Spleen (tissue), 11 donors: ENCODE measurements around the gene HAAO. TPM values are rescaled to one million over a fixed set of nuclear protein-coding genes. Genes with fewer than 3 reads are reported as not detected.

Experiments used
- DNase-seq: peaks from one replicate; pipeline ENCODE4 v3.0.0-alpha.2; 2020
- H3K27ac ChIP-seq, 8 donors: fragments of 200-600 bp; sonication (generic) in 7 of 8; 1 replicate in 4 of 8; 2 replicates in 4 of 8; pipeline versions ENCODE4 v1.5.0 to v1.8.0; 2016 to 2021; ENCODE audit warnings: inconsistent platforms in 4 of 8, mild to moderate bottlenecking in 4 of 8, moderate library complexity in 1 of 8
- H3K27me3 ChIP-seq, 7 donors: fragments of 200-600 bp; sonication (generic) in 6 of 7; replicated peaks in 1 of 7; 1 replicate in 4 of 7; 2 replicates in 3 of 7; pipeline versions ENCODE4 v1.5.0 to v1.8.0; 2016 to 2021; ENCODE audit warnings: inconsistent platforms in 3 of 7, mild to moderate bottlenecking in 1 of 7
- H3K36me3 ChIP-seq, 6 donors: fragments of 200-600 bp; sonication (generic) in 5 of 6; 1 replicate in 4 of 6; 2 replicates in 2 of 6; pipeline versions ENCODE4 v1.5.0 to v1.8.0; 2016 to 2021; ENCODE audit warnings: inconsistent platforms in 2 of 6
- H3K4me1 ChIP-seq, 6 donors: fragments of 200-600 bp; sonication (generic) in 5 of 6; 1 replicate in 3 of 6; 2 replicates in 3 of 6; pipeline versions ENCODE4 v1.5.0 to v1.8.0; 2016 to 2021; ENCODE audit warnings: inconsistent platforms in 3 of 6
- H3K4me3 ChIP-seq, 8 donors: fragments of 200-600 bp; sonication (generic) in 7 of 8; 1 replicate in 4 of 8; 2 replicates in 4 of 8; pipeline versions ENCODE4 v1.5.0 to v1.8.0; 2016 to 2021; ENCODE audit warnings: inconsistent platforms in 4 of 8, mild to moderate bottlenecking in 4 of 8, moderate library complexity in 2 of 8
- H3K9me3 ChIP-seq, 8 donors: fragments of 200-600 bp; sonication (generic) in 7 of 8; 1 replicate in 4 of 8; 2 replicates in 4 of 8; pipeline versions ENCODE4 v1.5.0 to v1.8.0; 2016 to 2021; ENCODE audit warnings: inconsistent platforms in 4 of 8
- CTCF ChIP-seq, 11 experiments: fragments of 200-600 bp in 7 of 11; fragments of 450-650 bp in 4 of 11; sonication (generic) in 4 of 11; IDR thresholded peaks in 8 of 11; conservative IDR thresholded peaks in 3 of 11; 1 replicate in 7 of 11; 2 replicates in 4 of 11; pipeline versions ENCODE4 v1.4.0 to v1.8.0; 2016 to 2021; ENCODE audit warnings: antibody characterized with exemption in 11 of 11, inconsistent platforms in 4 of 11, mild to moderate bottlenecking in 1 of 11
- POLR2A ChIP-seq, 3 donors: fragments of 450-650 bp; IDR thresholded peaks; one replicate each; pipeline ENCODE4 v1.5.1; 2017; ENCODE audit warnings: antibody characterized with exemption in 3 of 3, mild to moderate bottlenecking in 1 of 3
- POLR2AphosphoS5 ChIP-seq, 3 donors: sonication (generic); formaldehyde crosslinking; IDR thresholded peaks; one replicate each; pipeline ENCODE4 v1.5.1; 2017; ENCODE audit warnings: antibody characterized with exemption in 3 of 3
- WGBS, 5 donors: extraction: QIAGEN DNeasy Blood & Tissue Kit in 3 of 5; methylation state at CpG; one replicate each; pipeline versions ENCODE4 v1.1.5 to v1.1.7; 2013 to 2018; 5-methylcytosine and 5-hydroxymethylcytosine counted together
- intact Hi-C: fragments of 100-400 bp; cut with DNase I; formaldehyde crosslinking; loops from one replicate; pipeline ENCODE4 v1.15.0; 2023; ENCODE audit warnings: low total_unique reads
- polyA plus RNA-seq, 3 donors: library from polyadenylated mRNA; stranded (reverse); fragments of 200-250 nt; gene quantifications; one replicate each; pipeline ENCODE4 v1.2.1, GENCODE V29; 2013
- total RNA-seq, 7 donors: library from RNA; depleted of rRNA in 3 of 7; stranded (reverse); fragments of >200 nt in 3 of 7; fragmentation: NEBNext Ultra II Directional in 4 of 7; extraction: Animal tissue kit (Norgen Biotek cat#: 25700) in 4 of 7; gene quantifications; one replicate each; pipeline versions ENCODE4 v1.1.0 to v1.2.1, GENCODE V29; 2016 to 2021
- donor health status: healthy with polysubstance abuse.
- donor health status: DM: no; HTN: no; CAD: no; lungs with moderate emphysema.
- donor health status: DM: no; HTN: no; CAD: no.
- donor health status: Bipolar disorder and iron deficiency.
- donor health status: healthy.
- donor health status: DM: no; HTN: no; CAD: no.
- donor health status: DM: yes; HTN: yes; CAD: no.

The HAAO gene
- total and polyA plus RNA-seq, 10 donors, result 2.4 to 12.3 (median 8.0) TPM

- no peak for DNase-seq
- WGBS, 5 donors, result 61 to 79% (median 72%) methylated on average over 2 of the region's 2 CpGs
- Histone ChIP-seq H3K36me3 (no peaks in the 10 kb centered on the region), H3K27me3 (no peaks in the 10 kb centered on the region), H3K4me3 (no peak overlapping the region), H3K4me1 (peaks cover 0 to 27% (median 20%) of the 10 kb centered on the region in 6 donors), H3K27ac (no peak overlapping the region), H3K9me3 (peaks cover 0 to 23% (median 10%) of the 10 kb centered on the region in 8 donors)
- intact Hi-C loops, result no loop called here
- no peak for TF ChIP-seq CTCF (IDR thresholded peaks at IDR 0.05 in 8 of 11, conservative IDR thresholded peaks at IDR 0.05 in 3 of 11)
- TF ChIP-seq POLR2AphosphoS5 (IDR thresholded peaks at IDR 0.05), result no peak
- TF ChIP-seq POLR2A (IDR thresholded peaks at IDR 0.05), result no peak
Measured at GRCh38 chr2:42813763-42814162, 21.4 kb upstream of the HAAO start.

GRCh38 chr2:42812899-42813479 is 20.6 kb upstream of the HAAO start:
- Histone ChIP-seq H3K27me3 (no peaks in the 10 kb centered on the region), H3K4me3 (no peak overlapping the region), H3K36me3 (no peaks in the 10 kb centered on the region), H3K27ac (no peak overlapping the region), H3K4me1 (peaks cover 0 to 28% (median 22%) of the 10 kb centered on the region in 6 donors), H3K9me3 (peaks cover 0 to 15% (median 8%) of the 10 kb centered on the region in 8 donors)
- WGBS, 5 donors, result 0 to 52% (median 45%) methylated on average over 1 of the region's 1 CpG
- TF ChIP-seq POLR2A (IDR thresholded peaks at IDR 0.05), result no peak
- no peak for TF ChIP-seq POLR2AphosphoS5 (IDR thresholded peaks at IDR 0.05)
- peak in 9 of 11 experiments; percentile 23 to 58 (median 50) for TF ChIP-seq CTCF (IDR thresholded peaks at IDR 0.05 in 8 of 11, conservative IDR thresholded peaks at IDR 0.05 in 3 of 11)
- no peak for DNase-seq
- intact Hi-C loops, result no loop called here

- TF ChIP-seq POLR2AphosphoS5 (IDR thresholded peaks at IDR 0.05) (peak in 2 of 3 donors; percentile 63 to 69), POLR2A (IDR thresholded peaks at IDR 0.05) (peak in 1 of 3 donors; percentile 7), CTCF (IDR thresholded peaks at IDR 0.05 in 8 of 11, conservative IDR thresholded peaks at IDR 0.05 in 3 of 11) (peak in 2 of 11 experiments; percentile 5 to 19)
- intact Hi-C loops, result no loop called here
- H3K36me3 ChIP-seq, result no peaks in the 10 kb centered on the region
- WGBS, 5 donors, result 1 to 2% (median 1%) methylated on average over 30 to 51 of the region's 51 CpGs
- peaks cover 0 to 15% (median 8%) of the 10 kb centered on the region in 8 donors for H3K9me3 ChIP-seq
- peak overlapping the region; percentile 10 to 74 (median 50) for H3K4me3 ChIP-seq
- peak overlapping the region; percentile 98 to 100 (median 100) for H3K27ac ChIP-seq
- no peaks in the 10 kb centered on the region for H3K27me3 ChIP-seq
- peak; percentile 91 for DNase-seq
- H3K4me1 ChIP-seq, result peaks cover 0 to 28% (median 22%) of the 10 kb centered on the region in 6 donors
Measured at GRCh38 chr2:42810971-42811811, 18.8 kb upstream of the HAAO start.
